ENCODE data around the gene ACADS. TPM values are rescaled to one million over a fixed set of nuclear protein-coding genes. Genes with fewer than 3 reads are reported as not detected.

Gene ACADS
- total RNA-seq, 3 donors from 2014 or later, result 84.8 to 175 (median 129) TPM

GRCh38 chr12:120710031-120710804 is 15.4 kb upstream of the ACADS start, which contains the start of gene UNC119B:
UNC119B (plus strand) TSS chr12:120710458; CDS start chr12:120710475, 17 bp downstream.
- ATAC-seq (peak; percentile 91), DNase-seq (peak; percentile 81 to 82 (median 82))
- peaks cover 21% of the 10 kb centered on the region for H3K4me1 ChIP-seq (ENCODE audit: low read depth)
- no peak for TF ChIP-seq CTCF (IDR thresholded peaks at IDR 0.05)
- no peaks in the 10 kb centered on the region for H3K9me3 ChIP-seq
- intact Hi-C loops (cut with DNase I, micrococcal nuclease), result loop anchor here in 1 of 2 donors (10.0 kb wide), 1 partner anchor 125 kb away; the partner anchor contains the start of gene POP5
- no peaks in the 10 kb centered on the region for H3K36me3 ChIP-seq (ENCODE audit: low read depth)
- H3K4me3 ChIP-seq, result peak within 1 kb of the TSS; percentile 74

- no peak for TF ChIP-seq CTCF (IDR thresholded peaks at IDR 0.05)
- peak in 2 of 3 donors; percentile 64 to 69 for DNase-seq
- Histone ChIP-seq H3K4me3 (peak overlapping the region; percentile 74), H3K4me1 (ENCODE audit: low read depth) (peaks cover 21% of the 10 kb centered on the region), H3K36me3 (ENCODE audit: low read depth) (no peaks in the 10 kb centered on the region), H3K9me3 (no peaks in the 10 kb centered on the region)
- peak; percentile 61 for ATAC-seq
- intact Hi-C loops (cut with DNase I, micrococcal nuclease), result loop anchor here in 1 of 2 donors (10.0 kb wide), 1 partner anchor 126 kb away; the partner anchor contains the start of gene POP5
Observed at GRCh38 chr12:120710805-120711296, 14.8 kb upstream of the ACADS start.

GRCh38 chr12:120711411-120711810 is 14.2 kb upstream of the ACADS start:
- intact Hi-C loops (cut with DNase I, micrococcal nuclease), result loop anchor here in 1 of 2 donors (10.0 kb wide), 1 partner anchor 127 kb away; the partner anchor contains the start of gene POP5
- TF ChIP-seq CTCF (IDR thresholded peaks at IDR 0.05), result no peak
- peaks cover 21% of the 10 kb centered on the region for H3K4me1 ChIP-seq (ENCODE audit: low read depth)
- H3K9me3 ChIP-seq, result no peaks in the 10 kb centered on the region
- no peak for DNase-seq
- peak; percentile 4 for ATAC-seq
- H3K36me3 ChIP-seq (ENCODE audit: low read depth), result no peaks in the 10 kb centered on the region
- H3K4me3 ChIP-seq, result no peak overlapping the region

GRCh38 chr12:120712610-120713009 is 13.0 kb upstream of the ACADS start:
- Histone ChIP-seq H3K36me3 (ENCODE audit: low read depth) (no peaks in the 10 kb centered on the region), H3K9me3 (no peaks in the 10 kb centered on the region), H3K4me3 (no peak overlapping the region), H3K4me1 (ENCODE audit: low read depth) (peaks cover 21% of the 10 kb centered on the region)
- ATAC-seq, result no peak
- no peak for DNase-seq
- no peak for TF ChIP-seq CTCF (IDR thresholded peaks at IDR 0.05)
- intact Hi-C loops (cut with DNase I, micrococcal nuclease), result loop anchor here in 1 of 2 donors (10.0 kb wide), 1 partner anchor 128 kb away; the partner anchor contains the start of gene POP5

GRCh38 chr12:120713861-120714482 is 11.7 kb upstream of the ACADS start:
- intact Hi-C loops (cut with DNase I, micrococcal nuclease), result loop anchor here in 1 of 2 donors (10.0 kb wide), 1 partner anchor 129 kb away; the partner anchor contains the start of gene POP5
- H3K4me1 ChIP-seq (ENCODE audit: low read depth), result peaks cover 30% of the 10 kb centered on the region
- H3K36me3 ChIP-seq (ENCODE audit: low read depth), result no peaks in the 10 kb centered on the region
- no peaks in the 10 kb centered on the region for H3K9me3 ChIP-seq
- TF ChIP-seq CTCF (IDR thresholded peaks at IDR 0.05), result peak; percentile 60
- DNase-seq, result peak in 1 of 3 donors; percentile 91
- no peak overlapping the region for H3K4me3 ChIP-seq
- peak; percentile 66 for ATAC-seq
